Measurements from ENCODE around the gene SMCO3. TPM values are rescaled to one million over a fixed set of nuclear protein-coding genes. Genes with fewer than 3 reads are reported as not detected.

SMCO3 gene
- total and polyA plus RNA-seq, 7 donors, result 0.04 to 0.05 TPM; not detected in 5

- Histone ChIP-seq H3K4me3 (no peak overlapping the region), H3K36me3 (ENCODE audit: insufficient read depth in 1 of 2, low read depth in 1 of 2) (peaks cover 0 to 36% of the 10 kb centered on the region in 2 donors), H3K27me3 (ENCODE audit: insufficient read depth in 3 of 3, low read length in 2 of 3) (no peaks in the 10 kb centered on the region), H3K9me3 (no peaks in the 10 kb centered on the region), H3K27ac (no peak overlapping the region), H3K4me1 (no peaks in the 10 kb centered on the region)
- ATAC-seq (no peak), DNase-seq (no peak)
- no peak for TF ChIP-seq CTCF (IDR thresholded peaks at IDR 0.05)
- intact Hi-C loops (cut with DNase I), result no loop called here
These were observed 31.2 kb downstream of the SMCO3 start for GRCh38 chr12:14782756-14783155.

GRCh38 chr12:14781563-14781962, 32.4 kb downstream of the SMCO3 start:
- ATAC-seq, result no peak
- Histone ChIP-seq H3K27me3 (ENCODE audit: insufficient read depth in 3 of 3, low read length in 2 of 3) (no peaks in the 10 kb centered on the region), H3K9me3 (no peaks in the 10 kb centered on the region), H3K4me1 (no peaks in the 10 kb centered on the region), H3K36me3 (ENCODE audit: insufficient read depth in 1 of 2, low read depth in 1 of 2) (peaks cover 0 to 24% of the 10 kb centered on the region in 2 donors), H3K4me3 (no peak overlapping the region), H3K27ac (no peak overlapping the region)
- TF ChIP-seq CTCF (IDR thresholded peaks at IDR 0.05), result no peak
- intact Hi-C loops (cut with DNase I), result no loop called here
- WGBS, 3 donors, result 68 to 80% (median 76%) methylated on average over 2 of the region's 2 CpGs
- DNase-seq, result no peak

DNA sequence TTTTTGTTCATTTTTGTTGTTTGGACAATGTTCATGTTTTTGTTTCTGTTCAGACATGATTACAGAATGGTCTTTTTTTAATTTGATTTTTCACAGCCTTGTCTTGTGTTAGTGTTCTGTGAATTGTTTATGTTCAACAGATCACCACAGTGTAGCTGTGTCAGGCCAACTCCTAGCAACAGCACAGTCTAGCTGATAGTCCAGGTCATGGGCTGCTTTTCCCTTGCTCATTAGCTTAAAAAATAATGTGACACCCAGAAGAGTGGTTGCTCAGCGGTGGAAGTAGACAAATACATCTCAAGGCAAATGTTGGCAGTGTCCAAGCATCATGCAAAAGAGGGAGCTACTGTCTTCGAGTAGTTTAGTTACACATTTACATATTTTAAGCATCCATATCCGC, 33.1 kb downstream of the SMCO3 start:
- no peak for DNase-seq
- intact Hi-C loops (cut with DNase I), result no loop called here
- 82 to 85% (median 84%) methylated on average over 3 of the region's 3 CpGs for WGBS, 3 donors

GRCh38 chr12:14779834-14780233, 34.1 kb downstream of the SMCO3 start:
- no peak overlapping the region for H3K27ac ChIP-seq
- no peaks in the 10 kb centered on the region for H3K9me3 ChIP-seq
- no peaks in the 10 kb centered on the region for H3K27me3 ChIP-seq (ENCODE audit: insufficient read depth in 3 of 3, low read length in 2 of 3)
- no peak for TF ChIP-seq CTCF (IDR thresholded peaks at IDR 0.05)
- peaks cover 0 to 7% of the 10 kb centered on the region in 2 donors for H3K36me3 ChIP-seq (ENCODE audit: insufficient read depth in 1 of 2, low read depth in 1 of 2)
- ATAC-seq, result no peak
- no peak overlapping the region for H3K4me3 ChIP-seq
- DNase-seq, result no peak
- H3K4me1 ChIP-seq, result peaks cover 4% of the 10 kb centered on the region
- intact Hi-C loops (cut with DNase I), result no loop called here
- WGBS, 3 donors, result 87 to 91% (median 91%) methylated on average over 2 of the region's 2 CpGs

More for the DNA sequence above, 33.1 kb downstream of the SMCO3 start:
- TF ChIP-seq CTCF (IDR thresholded peaks at IDR 0.05), result no peak
- no peaks in the 10 kb centered on the region for H3K9me3 ChIP-seq
- no peak overlapping the region for H3K4me3 ChIP-seq
- H3K36me3 ChIP-seq (ENCODE audit: insufficient read depth in 1 of 2, low read depth in 1 of 2), result peaks cover 0 to 17% of the 10 kb centered on the region in 2 donors
- peaks cover 4% of the 10 kb centered on the region for H3K4me1 ChIP-seq
- H3K27me3 ChIP-seq (ENCODE audit: insufficient read depth in 3 of 3, low read length in 2 of 3), result no peaks in the 10 kb centered on the region
- H3K27ac ChIP-seq, result no peak overlapping the region
- no peak for ATAC-seq

DNA sequence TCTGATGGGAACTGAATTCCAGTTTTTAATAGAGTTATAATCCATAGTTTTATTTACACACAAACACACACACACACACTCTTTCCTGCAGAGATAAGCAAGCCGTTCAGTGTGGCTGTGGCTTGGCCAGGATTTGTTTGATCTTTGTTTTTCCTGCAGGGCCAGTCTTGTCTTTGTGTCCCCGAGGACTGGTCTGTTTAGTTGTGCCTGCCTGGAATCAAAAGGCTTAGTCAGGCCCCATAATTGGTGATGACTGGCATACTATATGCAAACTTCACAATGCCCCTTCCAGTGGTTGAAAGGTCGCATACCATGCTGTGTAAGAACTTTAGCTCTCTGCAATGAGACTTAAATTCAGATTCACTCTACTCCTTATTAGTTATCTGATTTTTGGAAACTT, 36.7 kb downstream of the SMCO3 start:
- ATAC-seq (no peak), DNase-seq (no peak)
- Histone ChIP-seq H3K4me3 (no peak overlapping the region), H3K27ac (no peak overlapping the region), H3K36me3 (ENCODE audit: insufficient read depth in 1 of 2, low read depth in 1 of 2) (no peaks in the 10 kb centered on the region), H3K27me3 (ENCODE audit: insufficient read depth in 3 of 3, low read length in 2 of 3) (no peaks in the 10 kb centered on the region), H3K9me3 (no peaks in the 10 kb centered on the region), H3K4me1 (peaks cover 8% of the 10 kb centered on the region)
- WGBS, 3 donors, result 55 to 64% (median 58%) methylated on average over 3 of the region's 3 CpGs
- TF ChIP-seq CTCF (IDR thresholded peaks at IDR 0.05), result no peak
- intact Hi-C loops (cut with DNase I), result no loop called here

Data from psoas muscle (tissue), 8 donors.